ENCODE results near the gene TMEM87B. TPM values are rescaled to one million over a fixed set of nuclear protein-coding genes. Genes with fewer than 3 reads are reported as not detected.

TMEM87B gene
- total RNA-seq, 2 donors from 2014 or later, result 28.3 to 42.7 TPM

Other genes starting within 250 kb of the TMEM87B start
- gene ANAPC1, start 171.1 kb upstream of the TMEM87B start, total RNA-seq, result 10 to 100 TPM; 25.1 to 30.0 TPM
- gene MERTK, start 156.7 kb upstream of the TMEM87B start, total RNA-seq, result 10 to 100 TPM; 34.2 to 37.5 TPM
- 10 to 100 TPM; 14.6 to 15.4 TPM for gene FBLN7, start 83.1 kb downstream of the TMEM87B start, total RNA-seq
- gene ZC3H8, start 199.8 kb downstream of the TMEM87B start, total RNA-seq, result 1 to 10 TPM; 6.0 to 8.1 TPM
- gene ZC3H6, start 220.3 kb downstream of the TMEM87B start, total RNA-seq, result 10 to 100 TPM; 16.3 to 17.0 TPM